ENCODE measurements around the gene TMEM250. TPM values are rescaled to one million over a fixed set of nuclear protein-coding genes. Genes with fewer than 3 reads are reported as not detected.
A peak's percentile ranks its signal among the peaks of the same experiment; 100 is the strongest.

TMEM250 gene
- polyA plus RNA-seq, 1 of the 3 experiments (the other 2 are of a cell fraction), result 25.9 TPM

DNA sequence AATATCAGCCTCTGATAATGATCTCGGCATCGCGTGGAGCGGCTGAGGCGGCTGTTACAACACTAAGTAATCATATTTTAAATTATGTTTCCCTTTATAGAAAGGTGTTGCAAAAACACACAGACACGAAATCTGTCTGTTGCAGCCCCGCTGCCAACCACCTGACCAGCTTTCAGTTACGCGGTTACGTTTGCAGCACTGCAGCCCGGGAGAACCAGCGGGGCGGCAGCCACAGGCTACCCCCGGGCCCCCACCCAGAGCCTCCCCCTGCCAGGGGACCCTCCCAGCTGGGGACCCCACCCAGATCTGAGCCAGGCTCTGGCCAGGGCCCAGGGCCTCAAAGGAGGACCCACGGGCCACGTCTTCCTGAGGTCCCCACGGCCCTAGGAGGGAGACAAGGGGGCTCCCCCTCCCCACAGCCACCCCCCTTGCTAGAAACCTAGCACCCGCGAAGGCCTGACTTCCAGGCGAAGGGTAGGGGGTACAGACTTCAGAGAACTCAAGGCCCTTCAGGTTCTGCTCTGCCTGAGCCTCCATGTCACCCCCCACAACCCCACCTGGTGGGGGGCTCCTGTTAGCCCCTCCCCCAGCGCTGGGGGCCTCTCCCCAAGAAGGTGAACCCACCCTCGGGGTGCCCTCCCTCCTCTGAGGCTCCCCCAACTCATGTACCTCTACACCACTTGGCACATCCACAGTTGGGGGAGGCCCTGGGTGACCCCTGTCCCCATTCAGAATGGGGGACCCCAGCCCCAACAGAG is 29.6 kb downstream of the TMEM250 start:
- peaks cover 10% of the 10 kb centered on the region for H3F3A ChIP-seq (replicated peaks; ENCODE audit: insufficient read depth)
- H3K9me3 ChIP-seq, result no peaks in the 10 kb centered on the region
- peaks cover 0 to 2% of the 10 kb centered on the region in 2 experiments for H3K36me3 ChIP-seq (replicated peaks in 1 of 2; ENCODE audit: control insufficient read depth in 1 of 2, insufficient read depth in 2 of 2, low read length in 1 of 2)
- no peak overlapping the region for H3K9ac ChIP-seq
- H3K9me2 ChIP-seq, result no peaks in the 10 kb centered on the region
- TF ChIP-seq, protein P1, sequence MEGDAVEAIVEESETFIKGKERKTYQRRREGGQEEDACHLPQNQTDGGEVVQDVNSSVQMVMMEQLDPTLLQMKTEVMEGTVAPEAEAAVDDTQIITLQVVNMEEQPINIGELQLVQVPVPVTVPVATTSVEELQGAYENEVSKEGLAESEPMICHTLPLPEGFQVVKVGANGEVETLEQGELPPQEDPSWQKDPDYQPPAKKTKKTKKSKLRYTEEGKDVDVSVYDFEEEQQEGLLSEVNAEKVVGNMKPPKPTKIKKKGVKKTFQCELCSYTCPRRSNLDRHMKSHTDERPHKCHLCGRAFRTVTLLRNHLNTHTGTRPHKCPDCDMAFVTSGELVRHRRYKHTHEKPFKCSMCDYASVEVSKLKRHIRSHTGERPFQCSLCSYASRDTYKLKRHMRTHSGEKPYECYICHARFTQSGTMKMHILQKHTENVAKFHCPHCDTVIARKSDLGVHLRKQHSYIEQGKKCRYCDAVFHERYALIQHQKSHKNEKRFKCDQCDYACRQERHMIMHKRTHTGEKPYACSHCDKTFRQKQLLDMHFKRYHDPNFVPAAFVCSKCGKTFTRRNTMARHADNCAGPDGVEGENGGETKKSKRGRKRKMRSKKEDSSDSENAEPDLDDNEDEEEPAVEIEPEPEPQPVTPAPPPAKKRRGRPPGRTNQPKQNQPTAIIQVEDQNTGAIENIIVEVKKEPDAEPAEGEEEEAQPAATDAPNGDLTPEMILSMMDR (IDR thresholded peaks at IDR 0.05), result no peak
- TF ChIP-seq MXI1 (IDR thresholded peaks at IDR 0.05; ENCODE audit: low read depth, low read length), result no peak
- no peak for TF ChIP-seq GABPA (IDR thresholded peaks at IDR 0.05; ENCODE audit: low read depth)
- 96% methylated on average over 16 of the region's 22 CpGs for WGBS (ENCODE audit: low lambda C conversion rate)
- H3K4me1 ChIP-seq (ENCODE audit: control insufficient read depth in 1 of 2, insufficient read depth in 2 of 2, low read depth in 1 of 2, low read length in 1 of 2), result peaks cover 32 to 50% of the 10 kb centered on the region in 2 experiments; a peak in 3 of 4 replicates
- DNase-seq, result peak; percentile 46
- H4K20me1 ChIP-seq (ENCODE audit: insufficient read depth), result peaks cover 96% of the 10 kb centered on the region
- ChIA-PET POLR2A (no interaction called here), CTCF (interaction anchor here (0.7 to 4.3 kb wide), 16 partner anchors 12 to 373 kb away, joined by 3 to 37 read pairs (median 4); no protein-coding TSS in a partner anchor)
- no peak overlapping the region for H2AFZ ChIP-seq (ENCODE audit: low read depth)
- H3K4me3 ChIP-seq (ENCODE audit: low read depth in 2 of 2, low read length in 1 of 2), result no peak overlapping the region
- H3K4me2 ChIP-seq, result peak overlapping the region; percentile 28; the same call in 1 of the 2 replicates
- H3K27ac ChIP-seq (ENCODE audit: low read depth in 2 of 2, low read length in 1 of 2), result no peak overlapping the region; a peak in 1 of 4 replicates
- H3K27me3 ChIP-seq (ENCODE audit: insufficient read depth), result no peaks in the 10 kb centered on the region
- peaks cover 92% of the 10 kb centered on the region for H3K79me2 ChIP-seq (ENCODE audit: insufficient read depth)

DNA sequence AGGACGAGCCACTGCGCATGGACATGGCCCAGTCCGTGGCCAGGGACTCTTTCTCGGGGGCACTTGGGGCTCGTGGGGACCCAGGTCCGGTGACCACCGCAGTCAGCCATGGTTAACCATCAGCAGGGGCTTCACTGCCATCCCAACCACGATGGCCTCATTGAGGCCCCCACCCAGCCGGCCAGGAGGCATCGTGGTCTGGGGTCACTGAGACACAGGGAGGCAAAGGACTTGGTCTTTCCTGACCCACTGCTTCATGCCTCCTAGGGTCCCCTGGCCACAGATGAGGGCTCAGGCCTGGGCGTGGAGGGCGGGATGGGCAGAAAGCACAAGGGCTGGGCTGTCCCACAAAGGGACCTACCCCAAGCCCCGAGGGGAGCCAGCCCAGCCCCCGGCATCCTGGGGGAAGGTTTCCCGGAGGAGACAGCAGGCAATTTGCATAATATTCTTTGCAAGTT is 30.2 kb downstream of the TMEM250 start:
- peaks cover 96% of the 10 kb centered on the region for H4K20me1 ChIP-seq (ENCODE audit: insufficient read depth)
- DNase-seq, result peak; percentile 50
- H3K4me2 ChIP-seq, result no peak overlapping the region
- no peak overlapping the region for H2AFZ ChIP-seq (ENCODE audit: low read depth)
- no peaks in the 10 kb centered on the region for H3K9me2 ChIP-seq
- ChIA-PET CTCF (interaction anchor here (1.8 to 4.3 kb wide), 4 partner anchors 23 to 121 kb away, joined by 9 to 37 read pairs (median 22); no protein-coding TSS in a partner anchor), POLR2A (no interaction called here)
- 80% methylated on average over 7 of the region's 15 CpGs for WGBS (ENCODE audit: low lambda C conversion rate)
- H3F3A ChIP-seq (replicated peaks; ENCODE audit: insufficient read depth), result peaks cover 10% of the 10 kb centered on the region
- H3K36me3 ChIP-seq (replicated peaks in 1 of 2; ENCODE audit: control insufficient read depth in 1 of 2, insufficient read depth in 2 of 2, low read length in 1 of 2), result peaks cover 0 to 5% of the 10 kb centered on the region in 2 experiments
- no peaks in the 10 kb centered on the region for H3K27me3 ChIP-seq (ENCODE audit: insufficient read depth)
- H3K4me1 ChIP-seq (ENCODE audit: control insufficient read depth in 1 of 2, insufficient read depth in 2 of 2, low read depth in 1 of 2, low read length in 1 of 2), result peaks cover 32 to 45% of the 10 kb centered on the region in 2 experiments; a peak in 3 of 4 replicates
- no peaks in the 10 kb centered on the region for H3K9me3 ChIP-seq
- peaks cover 86% of the 10 kb centered on the region for H3K79me2 ChIP-seq (ENCODE audit: insufficient read depth)
- no peak overlapping the region; a peak in 1 of 4 replicates for H3K27ac ChIP-seq (ENCODE audit: low read depth in 2 of 2, low read length in 1 of 2)
- H3K4me3 ChIP-seq (ENCODE audit: low read depth in 2 of 2, low read length in 1 of 2), result no peak overlapping the region
- no peak overlapping the region for H3K9ac ChIP-seq
- TF ChIP-seq SMC3 (IDR thresholded peaks at IDR 0.05; ENCODE audit: low read depth, low read length), result no peak
- no peak for TF ChIP-seq JUND (IDR thresholded peaks at IDR 0.05)
- TF ChIP-seq, protein P2, sequence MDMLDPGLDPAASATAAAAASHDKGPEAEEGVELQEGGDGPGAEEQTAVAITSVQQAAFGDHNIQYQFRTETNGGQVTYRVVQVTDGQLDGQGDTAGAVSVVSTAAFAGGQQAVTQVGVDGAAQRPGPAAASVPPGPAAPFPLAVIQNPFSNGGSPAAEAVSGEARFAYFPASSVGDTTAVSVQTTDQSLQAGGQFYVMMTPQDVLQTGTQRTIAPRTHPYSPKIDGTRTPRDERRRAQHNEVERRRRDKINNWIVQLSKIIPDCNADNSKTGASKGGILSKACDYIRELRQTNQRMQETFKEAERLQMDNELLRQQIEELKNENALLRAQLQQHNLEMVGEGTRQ (IDR thresholded peaks at IDR 0.05; ENCODE audit: borderline replicate concordance, low read depth, low read length), result no peak
- TF ChIP-seq EZH2phosphoT487 (IDR thresholded peaks at IDR 0.05; ENCODE audit: borderline replicate concordance, low read depth), result no peak
- TF ChIP-seq MEF2A (IDR thresholded peaks at IDR 0.05; ENCODE audit: borderline replicate concordance, low read depth), result no peak
- TF ChIP-seq SIN3A (IDR thresholded peaks at IDR 0.05; ENCODE audit: borderline replicate concordance, low read depth, low read length), result no peak
- TF ChIP-seq NFIC (IDR thresholded peaks at IDR 0.05; ENCODE audit: borderline replicate concordance), result no peak
- TF ChIP-seq YY1 (IDR thresholded peaks at IDR 0.05; ENCODE audit: low read depth), result no peak
- no peak for TF ChIP-seq MXI1 (IDR thresholded peaks at IDR 0.05; ENCODE audit: low read depth, low read length)
- TF ChIP-seq, protein P3, sequence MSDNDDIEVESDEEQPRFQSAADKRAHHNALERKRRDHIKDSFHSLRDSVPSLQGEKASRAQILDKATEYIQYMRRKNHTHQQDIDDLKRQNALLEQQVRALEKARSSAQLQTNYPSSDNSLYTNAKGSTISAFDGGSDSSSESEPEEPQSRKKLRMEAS (IDR thresholded peaks at IDR 0.05; ENCODE audit: low read depth), result no peak
- TF ChIP-seq, protein P4, sequence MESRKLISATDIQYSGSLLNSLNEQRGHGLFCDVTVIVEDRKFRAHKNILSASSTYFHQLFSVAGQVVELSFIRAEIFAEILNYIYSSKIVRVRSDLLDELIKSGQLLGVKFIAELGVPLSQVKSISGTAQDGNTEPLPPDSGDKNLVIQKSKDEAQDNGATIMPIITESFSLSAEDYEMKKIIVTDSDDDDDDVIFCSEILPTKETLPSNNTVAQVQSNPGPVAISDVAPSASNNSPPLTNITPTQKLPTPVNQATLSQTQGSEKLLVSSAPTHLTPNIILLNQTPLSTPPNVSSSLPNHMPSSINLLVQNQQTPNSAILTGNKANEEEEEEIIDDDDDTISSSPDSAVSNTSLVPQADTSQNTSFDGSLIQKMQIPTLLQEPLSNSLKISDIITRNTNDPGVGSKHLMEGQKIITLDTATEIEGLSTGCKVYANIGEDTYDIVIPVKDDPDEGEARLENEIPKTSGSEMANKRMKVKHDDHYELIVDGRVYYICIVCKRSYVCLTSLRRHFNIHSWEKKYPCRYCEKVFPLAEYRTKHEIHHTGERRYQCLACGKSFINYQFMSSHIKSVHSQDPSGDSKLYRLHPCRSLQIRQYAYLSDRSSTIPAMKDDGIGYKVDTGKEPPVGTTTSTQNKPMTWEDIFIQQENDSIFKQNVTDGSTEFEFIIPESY (IDR thresholded peaks at IDR 0.05; ENCODE audit: borderline replicate concordance, low read depth), result no peak
- no peak for TF ChIP-seq RCOR1 (IDR thresholded peaks at IDR 0.05; ENCODE audit: low read length)
- TF ChIP-seq TCF12 (IDR thresholded peaks at IDR 0.05), result no peak
- TF ChIP-seq TEAD4 (IDR thresholded peaks at IDR 0.05; ENCODE audit: borderline replicate concordance, insufficient read depth), result no peak
- TF ChIP-seq, protein P5, sequence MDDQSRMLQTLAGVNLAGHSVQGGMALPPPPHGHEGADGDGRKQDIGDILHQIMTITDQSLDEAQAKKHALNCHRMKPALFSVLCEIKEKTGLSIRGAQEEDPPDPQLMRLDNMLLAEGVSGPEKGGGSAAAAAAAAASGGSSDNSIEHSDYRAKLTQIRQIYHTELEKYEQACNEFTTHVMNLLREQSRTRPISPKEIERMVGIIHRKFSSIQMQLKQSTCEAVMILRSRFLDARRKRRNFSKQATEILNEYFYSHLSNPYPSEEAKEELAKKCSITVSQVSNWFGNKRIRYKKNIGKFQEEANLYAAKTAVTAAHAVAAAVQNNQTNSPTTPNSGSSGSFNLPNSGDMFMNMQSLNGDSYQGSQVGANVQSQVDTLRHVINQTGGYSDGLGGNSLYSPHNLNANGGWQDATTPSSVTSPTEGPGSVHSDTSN (IDR thresholded peaks at IDR 0.05), result no peak

Measured in SK-N-SH (cell line).